Measurements from ENCODE around the gene MRGPRD.

DNA sequence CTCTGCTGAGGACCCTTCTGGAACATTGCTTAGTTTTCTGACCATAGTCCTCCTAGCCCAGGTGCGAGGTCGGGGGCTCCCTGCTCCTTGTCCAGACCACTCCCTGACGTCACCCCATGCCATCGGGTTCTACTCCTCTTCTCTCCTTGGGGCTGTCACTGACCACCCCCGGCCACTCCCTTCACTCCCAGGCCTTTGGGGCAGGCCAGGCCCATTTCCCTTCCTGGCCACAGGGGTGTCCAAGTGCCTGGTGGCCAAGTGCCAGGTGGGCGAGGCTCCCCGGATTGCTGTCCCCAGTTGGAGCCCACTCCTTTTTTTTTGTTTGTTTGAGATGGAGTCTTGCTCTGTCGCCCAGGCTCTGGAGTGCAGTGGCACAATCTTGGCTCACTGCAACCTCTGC lies 19.5 kb downstream of the MRGPRD start:
- TF ChIP-seq, protein P1, sequence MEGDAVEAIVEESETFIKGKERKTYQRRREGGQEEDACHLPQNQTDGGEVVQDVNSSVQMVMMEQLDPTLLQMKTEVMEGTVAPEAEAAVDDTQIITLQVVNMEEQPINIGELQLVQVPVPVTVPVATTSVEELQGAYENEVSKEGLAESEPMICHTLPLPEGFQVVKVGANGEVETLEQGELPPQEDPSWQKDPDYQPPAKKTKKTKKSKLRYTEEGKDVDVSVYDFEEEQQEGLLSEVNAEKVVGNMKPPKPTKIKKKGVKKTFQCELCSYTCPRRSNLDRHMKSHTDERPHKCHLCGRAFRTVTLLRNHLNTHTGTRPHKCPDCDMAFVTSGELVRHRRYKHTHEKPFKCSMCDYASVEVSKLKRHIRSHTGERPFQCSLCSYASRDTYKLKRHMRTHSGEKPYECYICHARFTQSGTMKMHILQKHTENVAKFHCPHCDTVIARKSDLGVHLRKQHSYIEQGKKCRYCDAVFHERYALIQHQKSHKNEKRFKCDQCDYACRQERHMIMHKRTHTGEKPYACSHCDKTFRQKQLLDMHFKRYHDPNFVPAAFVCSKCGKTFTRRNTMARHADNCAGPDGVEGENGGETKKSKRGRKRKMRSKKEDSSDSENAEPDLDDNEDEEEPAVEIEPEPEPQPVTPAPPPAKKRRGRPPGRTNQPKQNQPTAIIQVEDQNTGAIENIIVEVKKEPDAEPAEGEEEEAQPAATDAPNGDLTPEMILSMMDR (IDR thresholded peaks at IDR 0.05; ENCODE audit: borderline replicate concordance, extremely low read depth, low read length, poor library complexity, severe bottlenecking) = no peak
- TF ChIP-seq EZH2 (IDR thresholded peaks at IDR 0.05; ENCODE audit: borderline replicate concordance, low read depth, low read length, severe bottlenecking) = no peak
